C1 segment of cervical spinal cord (tissue), 14 donors: Measurements from ENCODE around the gene LRRC19.

Experiments used
- DNase-seq, 14 donors: peaks; one replicate each; lab custom pipeline; 2025; lab: John Stamatoyannopoulos, UW

Gene LRRC19

DNA sequence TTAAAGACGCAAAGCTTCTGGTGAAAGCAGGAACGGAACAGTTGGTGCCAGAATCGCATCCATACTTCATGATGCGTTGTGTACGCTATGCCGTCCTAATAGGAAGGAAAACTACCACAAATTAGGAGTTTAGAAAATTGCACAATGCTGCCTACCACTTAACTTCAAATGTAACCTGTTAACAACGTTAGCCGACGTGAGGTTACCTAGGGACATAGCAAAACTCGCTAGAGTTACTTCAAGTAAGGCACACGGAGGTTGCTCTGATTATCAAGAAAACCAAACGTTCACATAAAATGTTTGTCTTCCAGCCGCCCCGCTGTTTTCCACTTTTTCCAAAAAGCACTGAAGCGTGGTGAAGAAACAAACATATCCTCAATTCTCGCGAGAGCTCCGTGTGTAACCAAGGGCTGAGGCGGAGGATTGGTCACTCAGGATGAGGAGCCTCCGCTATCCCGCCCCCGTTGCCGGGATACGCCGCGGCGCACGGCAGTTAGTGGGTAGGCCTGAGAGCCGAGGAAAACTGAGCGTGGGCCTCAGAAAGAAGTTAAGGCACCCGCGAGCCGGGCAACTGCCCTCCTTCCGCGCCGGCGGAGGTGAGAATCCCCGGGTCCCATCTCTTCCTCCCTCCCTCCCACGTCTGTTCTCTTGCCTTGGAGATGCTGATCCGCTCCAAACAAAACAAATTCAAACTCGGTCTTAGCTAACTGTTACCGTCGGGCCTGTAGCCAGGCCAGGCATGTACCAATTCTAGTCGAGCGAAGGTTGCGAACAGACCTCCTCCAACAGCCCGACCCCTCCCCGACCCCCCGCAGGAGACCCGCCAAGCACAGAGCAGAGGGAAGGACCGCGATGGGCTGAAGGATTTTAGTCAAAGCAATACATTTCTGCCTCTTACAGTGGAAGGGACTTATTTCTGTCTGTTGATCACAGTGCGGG is 49.3 kb downstream of the LRRC19 start, which contains the start of gene IFT74:
Gene IFT74 (plus strand): TSS at position 492 of the 939 bp plus-strand sequence. CDS start 5,556 bp downstream, outside the sequence.
- peak; percentile 55 to 97 (median 89) for DNase-seq

- DNase-seq: peak in 8 of 14 donors; percentile 3 to 36 (median 12)
Measured at GRCh38 chr9:26955222-26955903, 50.1 kb downstream of the LRRC19 start.

GRCh38 chr9:26954050-26954508 is 51.4 kb downstream of the LRRC19 start:
- DNase-seq: no peak

DNA sequence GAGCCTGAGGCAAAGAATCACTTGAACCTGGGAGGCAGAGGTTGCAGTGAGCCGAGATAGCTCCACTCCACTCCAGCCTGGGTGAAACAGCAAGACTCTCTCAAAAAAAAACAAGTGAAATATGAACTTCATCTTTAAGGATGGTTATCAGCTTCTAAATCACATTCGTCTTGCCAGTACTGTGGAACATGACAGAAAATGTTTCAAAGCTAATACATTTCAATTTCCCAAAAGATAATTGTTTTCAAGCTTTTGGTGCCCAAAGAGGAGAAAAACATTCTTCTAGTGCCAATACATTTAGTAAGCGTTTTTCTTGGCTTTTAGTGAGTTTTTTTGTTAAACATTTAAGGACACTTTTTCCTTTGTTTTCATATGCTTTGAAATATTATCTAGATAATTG is 53.7 kb downstream of the LRRC19 start:
- no peak for DNase-seq

DNA sequence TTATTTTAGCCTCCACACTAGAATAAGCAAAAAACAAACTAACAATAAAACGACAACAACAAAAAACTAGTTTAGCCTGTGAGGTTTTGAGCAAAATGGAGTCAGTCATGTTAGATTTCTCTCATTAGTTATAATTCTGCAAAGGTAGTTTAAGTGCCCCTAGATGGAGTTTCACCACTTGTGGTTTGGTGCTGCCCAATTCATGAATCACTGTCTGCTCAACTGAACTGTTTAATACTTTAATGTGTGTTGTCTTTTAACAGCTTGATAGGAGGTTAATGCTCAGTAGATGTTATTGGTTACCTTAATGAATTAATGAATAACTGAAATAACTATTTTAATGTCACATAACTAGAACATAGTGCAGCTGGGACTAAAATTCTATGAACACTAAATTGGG is 55.0 kb downstream of the LRRC19 start:
- no peak for DNase-seq

DNA sequence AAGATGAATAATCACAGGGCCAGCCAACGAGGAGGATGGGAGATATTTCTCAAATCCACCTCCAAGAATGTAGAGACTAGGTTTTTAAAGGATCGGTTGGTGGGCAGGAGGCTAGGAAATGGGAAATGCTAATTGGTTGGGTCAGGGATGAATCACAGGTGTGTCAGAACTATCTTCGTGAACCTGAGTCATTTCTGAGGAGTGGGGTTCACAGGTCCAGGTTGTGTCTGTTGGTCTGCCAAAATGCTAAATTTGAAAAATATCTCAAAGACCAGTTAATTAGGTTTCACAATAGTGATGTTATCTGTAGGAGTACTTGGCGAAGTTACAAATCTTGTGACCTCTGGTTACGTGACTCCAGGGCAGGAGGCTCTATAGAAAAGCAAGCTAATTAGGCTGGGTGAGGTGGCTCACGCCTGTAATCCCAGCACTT is 55.8 kb downstream of the LRRC19 start:
- no peak for DNase-seq

DNA sequence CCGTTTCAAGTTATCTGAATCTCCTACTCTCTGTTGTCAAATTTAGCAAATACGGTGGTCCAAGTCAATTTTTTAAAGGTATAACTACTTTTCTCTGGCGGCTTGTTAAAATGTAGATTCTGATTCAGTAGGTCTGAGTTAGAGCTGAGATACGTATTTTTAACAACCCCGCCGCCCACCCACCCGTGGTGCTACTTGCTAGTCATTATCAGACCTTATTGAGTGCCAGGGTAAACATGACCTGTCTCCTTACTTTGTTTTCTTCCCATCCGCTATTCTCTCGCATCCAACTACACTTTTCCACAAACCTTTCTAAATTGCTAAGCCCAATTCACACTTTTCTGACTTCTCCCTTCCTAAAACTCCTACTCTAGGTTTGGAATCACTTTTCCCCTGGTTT is 57.7 kb downstream of the LRRC19 start:
- DNase-seq: no peak

- DNase-seq: peak; percentile 46 to 98 (median 93)
Measured at GRCh38 chr9:26946753-26947727, 58.4 kb downstream of the LRRC19 start, which contains the start of gene PLAA. Gene PLAA (minus strand): TSS chr9:26947242. CDS start chr9:26947045, 197 bp downstream.

DNA sequence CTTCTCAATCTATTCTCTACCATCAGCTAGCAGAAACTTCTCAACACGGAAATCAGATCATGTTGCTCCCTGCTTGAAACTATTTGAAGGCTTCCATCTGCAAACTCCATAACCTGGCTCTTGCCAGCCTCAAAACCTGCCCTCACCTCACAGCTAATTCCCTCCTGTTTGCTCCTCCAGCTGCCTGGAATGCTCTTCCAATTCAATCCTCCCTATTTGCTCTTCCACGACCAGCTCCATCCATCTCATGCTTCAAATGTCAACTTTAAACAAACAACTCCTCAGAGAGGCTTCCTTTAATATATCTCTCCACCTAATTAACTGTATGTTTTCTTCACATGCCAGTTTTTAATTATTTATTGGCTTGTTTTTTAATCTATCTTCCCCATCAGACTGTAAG is 59.9 kb downstream of the LRRC19 start:
- no peak for DNase-seq
